NCI-H69 (cell line): ENCODE results near the gene ZDBF2.
"Not testable (repeated sequence)": the region's sequence is repeated elsewhere in the genome, so short reads cannot be mapped to it uniquely, and the experiment has no call there.

ENCODE experiments used
- DNase-seq: peaks from one replicate; lab custom pipeline; 2025; lab: John Stamatoyannopoulos, UW

Gene ZDBF2

DNA sequence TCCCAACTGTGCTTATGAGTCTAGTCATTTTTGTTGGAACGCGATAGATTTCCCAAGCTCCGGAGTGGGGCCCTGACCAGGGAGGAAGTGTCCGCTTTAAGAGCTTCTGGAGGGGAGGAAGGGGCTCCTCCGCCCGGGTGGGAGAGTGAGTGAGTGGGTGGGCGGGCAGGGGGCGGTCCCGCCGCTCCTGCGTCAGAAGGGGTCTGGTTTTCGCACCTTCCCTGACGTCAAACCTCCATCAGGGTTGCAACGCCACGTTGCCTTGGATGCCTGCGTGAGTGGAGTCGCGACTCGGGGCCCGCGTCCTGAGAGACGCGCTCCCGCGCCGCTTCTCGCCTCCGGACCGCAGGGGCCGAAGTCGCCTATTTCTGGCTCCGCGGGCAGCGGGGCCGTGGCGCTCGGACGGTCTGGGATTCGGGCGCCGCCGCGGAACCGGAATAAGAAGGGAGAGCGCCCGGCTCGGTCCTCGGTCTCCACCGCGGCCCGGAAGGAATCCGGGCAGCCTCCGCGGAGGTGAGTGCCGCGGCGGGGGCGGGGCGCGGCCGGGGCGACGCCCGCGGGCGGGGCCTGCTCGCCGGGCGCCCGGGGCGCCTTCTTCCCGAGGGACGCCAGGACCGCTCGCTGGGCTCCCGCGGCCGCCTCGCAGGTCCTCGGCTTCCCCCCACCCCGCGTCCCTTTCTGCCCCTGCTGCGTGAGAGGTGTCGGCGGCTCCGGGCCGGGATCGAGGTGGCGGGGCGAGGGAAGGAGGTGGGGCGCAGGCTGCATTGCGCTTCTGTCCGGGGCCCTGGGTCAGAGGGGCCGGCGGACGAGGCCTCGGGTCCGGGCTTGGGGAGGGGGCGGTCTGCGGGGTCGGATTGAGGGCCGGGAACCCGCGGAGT, at the start of gene ZDBF2:
ZDBF2 (plus strand) TSS at position 230 of the 878 bp plus-strand sequence. CDS start 7,187 bp downstream, outside the sequence.
- peak; percentile 83 for DNase-seq

DNA sequence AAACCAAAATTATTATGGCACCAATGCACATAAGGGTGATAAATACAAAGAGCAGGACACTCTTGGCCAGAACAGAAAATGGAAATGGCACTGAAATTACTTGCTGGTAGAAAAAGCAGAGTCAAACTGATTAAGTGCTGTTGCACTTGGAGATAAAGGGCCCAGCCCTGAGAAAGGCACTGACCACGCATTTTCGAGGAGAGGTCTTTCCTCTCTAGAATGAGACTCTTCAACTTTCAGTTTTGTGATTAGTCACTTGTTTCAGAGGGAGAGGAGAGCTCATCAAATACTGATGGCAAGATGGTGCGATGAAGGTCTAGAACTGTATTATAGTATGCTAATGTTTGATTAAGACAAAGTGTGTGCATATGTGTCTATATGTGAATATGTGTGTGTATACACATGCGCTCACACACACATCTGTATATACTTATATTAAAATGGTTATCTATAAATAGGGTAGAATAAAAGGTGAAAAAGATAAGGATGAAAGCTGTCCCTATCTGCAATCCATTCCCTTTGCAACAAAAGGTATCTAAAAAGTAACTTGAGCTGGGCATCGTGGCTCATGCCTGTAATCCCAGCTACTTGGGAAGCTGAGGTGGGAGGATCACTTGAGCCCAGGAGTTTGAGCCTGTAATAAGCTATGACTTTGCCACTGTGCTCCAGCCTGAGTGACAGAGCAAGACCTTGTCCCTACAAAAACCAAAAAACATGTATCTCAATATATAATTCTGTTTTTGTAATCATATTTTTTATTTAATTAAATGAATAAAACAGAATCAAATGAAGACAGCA, 48.8 kb upstream of the ZDBF2 start:
- DNase-seq, result no peak

DNA sequence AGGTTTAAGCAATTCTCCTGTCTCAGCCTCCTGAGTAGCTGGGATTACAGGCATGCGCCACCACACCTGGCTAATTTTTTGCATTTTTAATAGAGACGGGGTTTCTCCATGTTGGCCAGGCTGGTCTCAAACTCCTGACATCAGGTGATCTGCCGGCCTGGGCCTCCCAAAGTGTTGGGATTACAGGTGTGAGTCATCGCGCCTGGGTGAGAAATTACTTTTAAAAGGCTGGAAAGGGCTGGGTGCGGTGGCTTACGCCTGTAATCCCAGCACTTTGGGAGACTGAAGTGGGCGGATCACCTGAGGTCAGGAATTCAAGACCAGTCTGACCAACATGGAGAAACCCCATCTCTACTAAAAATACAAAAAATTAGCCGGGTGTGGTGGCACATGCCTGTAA, 45.8 kb upstream of the ZDBF2 start:
- DNase-seq, result not testable (repeated sequence)

GRCh38 chr2:206229642-206230041, 44.8 kb upstream of the ZDBF2 start:
- DNase-seq, result no peak

GRCh38 chr2:206230060-206230762, 44.3 kb upstream of the ZDBF2 start:
- peak; percentile 98 for DNase-seq

- peak; percentile 62 for DNase-seq
Measured at GRCh38 chr2:206231669-206232286, 42.7 kb upstream of the ZDBF2 start.

DNA sequence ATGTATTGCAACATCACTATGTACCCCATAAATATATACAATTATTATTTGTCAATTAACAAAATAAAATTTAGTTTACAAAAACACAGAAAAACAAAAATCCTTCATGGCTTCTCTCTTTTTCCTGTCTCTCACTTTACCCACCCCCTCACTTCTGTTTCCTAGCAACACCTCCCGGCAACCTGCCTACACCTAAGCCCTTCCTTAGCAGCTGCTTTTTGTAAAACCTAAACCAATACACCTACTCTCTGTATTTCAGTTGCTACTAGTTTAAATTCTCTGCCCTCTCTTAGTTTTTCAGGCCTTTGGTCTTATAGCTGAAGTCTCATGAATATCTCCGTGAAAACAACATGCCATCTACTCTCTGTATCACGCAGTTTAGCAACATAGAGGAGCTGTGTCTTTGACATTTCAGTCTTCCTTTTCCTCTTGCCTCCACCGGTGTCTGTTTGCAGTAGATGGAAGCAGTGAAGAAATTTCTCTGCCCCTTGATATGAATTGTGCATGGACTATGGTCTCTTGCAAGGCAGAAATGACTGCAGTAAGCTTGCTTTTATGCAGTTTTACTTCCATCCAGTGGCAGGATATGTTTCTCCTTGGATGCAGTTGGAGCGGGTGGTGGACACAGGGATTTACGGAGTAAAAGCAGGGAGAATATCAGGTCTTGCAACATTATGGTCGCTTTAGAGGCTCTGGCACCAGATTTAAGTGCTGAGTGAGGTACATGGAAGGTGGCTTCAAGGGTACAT, 42.0 kb upstream of the ZDBF2 start:
- peak; percentile 80 for DNase-seq

DNA sequence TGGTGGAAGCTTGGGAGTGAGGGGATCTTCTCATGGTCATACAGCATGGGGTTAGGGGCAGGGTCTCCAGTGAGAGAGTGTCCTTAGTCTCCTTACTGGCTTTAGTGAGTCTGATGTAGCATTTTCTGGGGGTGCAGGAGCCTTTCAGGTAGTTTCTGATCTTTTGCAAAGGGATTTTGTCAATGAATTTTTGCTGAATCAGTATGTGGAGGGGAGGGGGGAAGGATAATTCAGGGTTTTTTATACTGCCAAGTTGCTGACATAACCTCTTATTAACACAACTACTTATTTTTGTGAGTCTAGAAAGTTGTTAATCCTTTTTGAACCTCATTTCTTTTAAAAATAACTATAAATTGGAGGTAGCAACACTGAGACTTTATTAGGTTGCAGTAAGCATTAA, 35.3 kb upstream of the ZDBF2 start:
- no peak for DNase-seq

DNA sequence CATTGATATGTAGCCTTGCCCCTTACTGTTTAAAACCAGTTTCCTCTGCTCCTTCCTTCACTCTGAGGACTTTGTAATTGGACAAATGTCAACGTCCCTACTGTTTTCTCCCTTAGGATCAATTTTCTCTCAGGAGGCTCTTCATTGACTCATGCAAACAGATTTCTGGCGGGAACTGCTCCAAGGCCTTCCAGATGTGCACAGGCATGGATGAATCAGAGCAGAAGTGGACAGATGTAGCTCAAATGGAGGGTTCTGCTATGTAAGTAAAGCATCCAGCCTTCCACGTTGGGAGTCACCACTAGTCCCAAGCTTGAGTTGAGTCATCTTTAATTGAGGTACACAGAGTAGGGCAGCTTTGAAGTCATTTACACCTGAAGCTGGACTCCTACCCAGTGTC, 34.1 kb upstream of the ZDBF2 start:
- peak; percentile 29 for DNase-seq

DNA sequence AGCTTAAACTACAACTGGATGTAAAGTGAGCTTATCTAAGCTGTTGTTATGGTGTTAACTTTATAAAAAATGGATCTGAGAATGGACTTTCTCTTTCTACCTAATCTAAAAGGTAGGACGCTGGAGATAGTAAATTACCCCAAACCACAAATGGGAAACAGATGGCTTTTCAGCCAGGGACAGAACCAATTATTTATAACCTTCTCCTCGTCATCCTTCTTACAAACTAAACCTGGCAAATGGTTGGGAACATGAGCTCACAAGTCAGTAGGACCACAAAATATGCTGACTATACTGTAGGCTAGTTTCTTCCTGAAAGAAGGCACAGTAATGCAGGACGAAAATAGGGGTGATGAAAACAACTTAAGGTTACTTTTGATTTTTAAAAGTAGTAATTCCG, 32.7 kb upstream of the ZDBF2 start:
- DNase-seq, result peak; percentile 50

GRCh38 chr2:206245265-206245672, 29.2 kb upstream of the ZDBF2 start:
- no peak for DNase-seq

GRCh38 chr2:206250041-206250897, 24.2 kb upstream of the ZDBF2 start:
- DNase-seq, result no peak

GRCh38 chr2:206253125-206253776, 21.2 kb upstream of the ZDBF2 start:
- no peak for DNase-seq

DNA sequence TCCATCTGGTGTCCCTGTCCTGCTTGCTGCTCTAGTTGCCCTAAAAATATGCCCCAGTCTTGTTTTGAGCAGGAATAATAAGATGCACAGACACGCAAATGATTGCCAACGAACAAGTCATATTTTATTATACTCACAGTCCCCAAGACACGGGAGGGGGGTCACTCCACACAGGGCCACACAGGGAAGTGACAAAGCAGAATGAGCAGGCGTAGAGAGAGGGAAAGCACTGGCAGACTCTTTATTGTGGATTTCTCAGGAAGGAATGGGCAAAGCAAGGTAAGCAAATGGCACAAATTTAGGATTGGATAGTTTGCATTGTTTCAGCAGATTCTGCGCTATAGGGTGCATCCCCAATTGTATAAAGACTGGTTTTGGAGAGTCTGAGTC, 20.7 kb upstream of the ZDBF2 start:
- no peak for DNase-seq

DNA sequence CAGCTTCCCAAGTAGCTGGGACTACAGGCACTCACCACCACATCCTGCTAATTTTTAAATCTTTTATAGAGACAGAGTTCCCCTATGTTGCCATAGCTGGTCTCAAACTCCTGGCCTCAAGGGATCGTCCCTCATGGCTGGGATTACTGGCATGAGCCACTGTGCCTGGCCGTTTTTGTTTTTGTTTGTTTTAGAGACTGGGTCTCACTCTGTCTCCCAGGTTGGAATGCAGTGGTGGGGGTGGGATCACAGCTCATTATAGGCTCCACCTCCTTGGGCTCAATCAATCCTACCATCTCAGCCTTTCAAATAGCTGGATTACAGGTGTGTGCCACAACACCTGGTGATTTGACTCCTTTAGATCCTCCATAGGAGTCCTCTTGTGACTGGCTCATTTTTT, 19.5 kb upstream of the ZDBF2 start:
- peak; percentile 27 for DNase-seq

- DNase-seq, result no peak
Measured at GRCh38 chr2:206256706-206257205, 17.7 kb upstream of the ZDBF2 start.

GRCh38 chr2:206257350-206257749, 17.1 kb upstream of the ZDBF2 start:
- DNase-seq, result no peak

DNA sequence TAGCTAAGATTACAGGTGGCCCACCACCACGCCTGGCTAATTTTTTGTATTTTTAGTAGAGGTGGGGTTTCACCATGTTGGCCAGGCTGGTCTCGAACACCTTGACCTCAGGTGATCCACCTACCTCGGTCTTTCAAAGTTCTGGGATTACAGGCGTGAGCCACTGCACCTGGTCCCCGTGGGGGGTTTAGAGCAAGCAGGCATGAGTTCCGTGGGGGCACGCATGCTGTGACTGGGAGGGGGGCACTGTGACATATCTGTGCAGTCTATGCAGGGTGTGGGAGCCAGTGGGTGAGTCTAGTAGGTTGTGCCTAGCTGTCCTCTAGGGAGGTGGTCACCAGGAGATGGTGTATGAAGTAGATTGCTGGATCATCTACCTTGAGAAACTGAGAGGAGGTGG, 16.6 kb upstream of the ZDBF2 start:
- no peak for DNase-seq

- DNase-seq, result not testable (repeated sequence)
Measured at GRCh38 chr2:206258615-206259014, 15.8 kb upstream of the ZDBF2 start.
